Activated naive CD8-positive, alpha-beta T cell treated with anti-CD3 and anti-CD28 coated beads, Interleukin-2, amount 50 U/mL, for 16 hours (primary cell): Measurements from ENCODE around the gene DENND1C.
A peak's percentile ranks its signal among the peaks of the same experiment; 100 is the strongest.
"Not testable (repeated sequence)": the region's sequence is repeated elsewhere in the genome, so short reads cannot be mapped to it uniquely, and the experiment has no call there.

Experiments
- DNase-seq: peaks from one replicate; pipeline ENCODE4 v3.0.0-alpha.2; 2020; ENCODE audit warnings: low read depth, low spot score

DENND1C gene

DNA sequence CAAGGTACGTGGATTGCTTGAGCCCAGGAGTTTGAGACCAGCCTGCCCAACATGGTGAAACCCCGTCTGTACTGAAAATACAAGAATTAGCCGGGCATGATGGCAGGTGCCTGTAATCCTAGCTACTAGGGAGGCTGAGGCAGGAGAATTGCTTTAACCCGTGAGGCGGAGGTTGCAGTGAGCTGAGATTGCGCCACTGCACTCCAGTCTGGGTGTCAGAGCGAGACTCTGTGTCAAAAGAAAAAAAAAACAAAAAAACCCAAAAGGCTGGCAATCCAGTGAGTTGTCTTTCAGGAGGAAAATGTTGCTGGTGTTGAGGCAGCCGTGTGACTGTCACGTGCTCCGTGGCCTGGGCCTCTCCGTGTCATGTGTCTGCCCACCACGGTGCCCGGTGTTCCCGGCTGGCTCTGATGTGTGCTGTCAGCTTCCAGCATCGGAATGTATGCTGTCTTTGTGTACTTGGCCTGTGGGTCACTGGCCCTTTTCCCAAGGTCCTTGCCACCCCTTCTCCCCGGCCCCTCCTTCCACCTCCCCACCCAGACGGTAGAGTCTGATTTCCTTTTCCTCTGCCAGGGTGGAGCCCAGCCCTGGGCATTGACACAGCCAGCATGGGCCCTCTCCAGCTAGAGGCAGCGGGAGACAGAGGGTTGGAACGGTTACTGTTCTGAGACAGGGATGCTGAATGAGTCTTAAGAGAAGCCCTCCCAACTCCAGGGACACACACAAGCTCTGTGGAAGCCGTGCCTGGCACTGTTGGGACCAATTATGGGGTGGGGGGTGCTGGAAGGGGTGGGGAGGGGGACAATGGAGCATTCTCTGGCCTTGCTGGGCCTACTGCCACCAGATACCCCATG is 27.8 kb upstream of the DENND1C start:
- DNase-seq = no peak

DNA sequence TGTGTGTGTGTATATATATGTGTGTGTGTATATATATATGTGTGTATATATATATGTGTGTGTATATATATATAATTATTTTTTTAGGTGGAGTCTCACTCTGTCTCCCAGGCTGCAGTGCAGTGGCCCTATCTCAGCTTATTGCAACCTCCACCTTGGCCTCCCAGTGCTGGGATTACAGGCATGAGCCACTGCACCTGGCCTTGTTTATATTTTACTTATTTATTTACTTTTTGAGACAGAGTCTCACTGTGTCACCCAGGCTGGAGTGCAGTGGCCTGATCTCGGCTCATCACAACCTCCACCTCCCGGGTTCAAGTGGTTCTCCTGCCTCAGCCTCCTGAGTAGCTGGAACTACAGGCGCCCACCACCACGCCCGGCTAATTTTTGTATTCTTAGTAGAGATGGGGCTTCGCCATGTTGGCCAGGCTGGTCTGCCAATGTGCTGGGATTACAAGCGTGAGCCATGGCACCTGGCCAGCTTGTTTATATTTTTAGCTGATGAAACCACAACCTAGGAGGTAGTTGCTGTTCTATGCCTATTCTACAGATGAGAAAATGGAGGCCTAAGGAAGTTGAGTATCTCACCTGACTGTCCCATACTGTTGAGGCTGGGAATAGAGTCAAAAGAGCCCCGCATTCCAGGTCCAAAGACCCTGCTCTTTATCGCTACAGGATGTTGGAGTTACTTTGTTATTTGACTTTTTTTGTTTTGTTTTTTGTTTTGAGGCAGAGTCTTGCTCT is 26.6 kb upstream of the DENND1C start:
- not testable (repeated sequence) for DNase-seq

DNA sequence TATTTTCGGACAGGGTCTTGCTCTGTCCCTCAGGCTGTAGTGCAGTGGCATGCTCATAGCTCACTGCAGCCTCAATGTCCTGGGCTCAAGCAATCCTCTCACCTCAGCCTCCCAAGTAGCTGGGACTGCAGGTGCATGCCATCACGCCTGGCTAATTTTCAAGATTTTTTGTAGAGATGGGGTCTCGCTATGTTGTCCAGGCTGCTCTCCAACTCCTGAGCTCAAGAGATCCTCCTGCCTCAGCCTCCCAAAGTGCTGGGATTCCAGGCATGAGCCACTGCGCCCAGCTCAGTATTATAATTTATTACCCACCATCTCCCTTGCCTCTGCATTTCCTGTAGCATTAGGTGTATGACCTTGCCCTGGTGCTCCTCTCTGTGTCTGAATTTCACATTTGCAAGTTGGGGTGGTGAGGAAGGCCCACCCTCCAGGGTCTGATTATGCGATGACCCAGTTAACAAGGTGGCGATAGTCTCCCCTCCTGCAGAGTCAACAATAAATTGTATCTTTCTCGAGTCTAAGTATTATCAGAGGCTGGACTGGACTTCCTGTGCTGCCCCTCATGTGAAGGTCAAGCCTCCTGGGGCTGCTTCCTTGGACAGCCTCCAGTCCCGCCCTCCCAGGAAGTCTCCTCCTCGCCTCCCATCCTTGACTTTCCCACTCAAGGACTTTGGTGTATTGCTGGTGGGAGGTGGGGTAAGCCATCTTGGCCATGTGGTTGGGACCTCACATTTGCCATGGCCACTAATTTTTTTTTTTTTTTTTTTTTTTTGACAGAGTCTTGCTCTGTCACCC is 22.0 kb upstream of the DENND1C start:
- DNase-seq = no peak

DNA sequence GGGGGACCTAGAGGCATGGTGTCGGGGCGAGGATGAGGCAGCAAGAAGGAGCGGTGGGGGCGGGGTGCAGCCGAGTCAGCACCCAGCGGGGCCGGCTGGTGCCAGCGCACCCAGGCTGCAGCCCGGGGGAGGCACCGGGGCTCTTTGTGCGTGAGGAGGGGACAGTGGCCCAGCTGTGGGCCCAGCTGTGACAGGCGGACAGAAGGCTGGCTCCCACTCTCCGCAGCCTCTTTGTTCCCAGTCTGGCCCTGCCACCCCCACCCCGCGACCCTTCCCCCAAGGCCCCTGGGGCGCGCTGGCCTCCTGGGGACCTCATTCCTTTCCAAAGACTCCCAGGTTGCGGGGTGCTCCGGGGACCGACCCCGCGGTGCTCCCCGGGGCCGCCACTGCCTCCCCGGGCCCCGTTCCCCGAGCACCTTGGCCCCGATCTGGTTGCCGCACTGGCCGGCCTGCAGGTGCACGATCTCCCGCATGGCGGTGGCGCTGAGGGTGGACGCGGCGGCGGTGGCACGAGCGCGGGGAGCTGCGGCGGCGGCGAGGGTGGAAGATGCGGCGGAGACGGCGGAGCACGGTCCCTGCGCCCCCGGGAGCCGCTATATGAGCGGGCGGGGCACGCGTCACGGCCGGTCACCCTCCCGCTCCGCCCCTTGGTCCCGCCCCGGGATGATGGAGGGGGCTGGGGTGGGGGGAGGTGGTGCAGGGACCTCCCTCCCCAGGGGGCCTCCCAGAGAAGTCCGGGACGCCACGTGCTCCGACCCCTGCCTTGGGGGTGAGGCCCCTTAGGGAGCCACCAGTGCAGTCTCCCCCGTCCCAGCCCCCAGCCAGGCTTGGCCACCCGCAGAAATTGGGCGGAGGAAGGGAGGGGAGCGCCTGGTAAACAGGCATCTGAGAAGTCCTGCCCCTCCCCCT is 20.4 kb upstream of the DENND1C start, which contains the start of gene TUBB4A:
TUBB4A (minus strand) TSS at position 570 of the 909 bp plus-strand sequence; CDS start at position 473, 97 bp downstream.
- DNase-seq = peak; percentile 25

DNA sequence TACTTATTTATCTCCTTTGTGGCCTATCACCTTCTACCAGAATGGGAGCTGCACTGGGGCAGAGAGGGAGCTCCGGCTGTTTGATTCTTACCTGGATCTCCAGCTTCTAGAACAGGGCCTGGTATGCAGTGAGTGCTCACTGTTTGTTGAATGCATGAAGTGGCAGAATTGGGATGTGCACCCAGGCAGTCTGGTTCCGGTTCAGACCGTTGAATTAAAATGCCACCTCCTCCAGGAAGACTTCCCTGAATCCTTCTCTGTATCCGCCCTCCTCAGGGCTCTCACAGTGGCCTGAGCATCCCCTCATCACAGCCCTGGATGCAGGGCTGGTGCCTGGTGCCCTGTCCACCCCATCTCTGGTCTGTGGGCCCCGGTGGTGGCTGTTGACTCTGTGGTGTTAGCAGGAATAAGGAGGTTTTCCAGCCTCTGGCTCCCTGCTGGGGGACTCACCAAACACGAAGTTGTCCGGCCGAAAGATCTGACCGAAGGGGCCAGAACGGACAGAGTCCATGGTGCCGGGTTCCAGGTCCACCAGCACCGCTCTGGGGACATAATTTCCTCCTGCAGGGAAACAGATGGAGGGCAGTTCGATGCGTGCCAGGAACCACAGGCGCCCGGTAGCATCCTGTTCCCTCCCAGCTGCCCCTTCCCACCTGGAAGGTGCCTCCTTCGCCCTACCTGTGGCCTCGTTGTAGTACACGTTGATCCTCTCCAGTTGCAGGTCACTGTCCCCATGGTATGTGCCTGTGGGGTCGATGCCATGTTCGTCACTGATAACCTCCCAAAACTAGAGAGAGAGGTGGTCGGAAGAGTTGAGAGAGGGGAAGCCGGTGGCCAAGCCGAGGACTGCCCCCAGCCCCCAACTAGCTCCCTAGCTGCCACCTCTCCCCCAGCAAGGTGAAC is 19.5 kb upstream of the DENND1C start:
- no peak for DNase-seq

DNA sequence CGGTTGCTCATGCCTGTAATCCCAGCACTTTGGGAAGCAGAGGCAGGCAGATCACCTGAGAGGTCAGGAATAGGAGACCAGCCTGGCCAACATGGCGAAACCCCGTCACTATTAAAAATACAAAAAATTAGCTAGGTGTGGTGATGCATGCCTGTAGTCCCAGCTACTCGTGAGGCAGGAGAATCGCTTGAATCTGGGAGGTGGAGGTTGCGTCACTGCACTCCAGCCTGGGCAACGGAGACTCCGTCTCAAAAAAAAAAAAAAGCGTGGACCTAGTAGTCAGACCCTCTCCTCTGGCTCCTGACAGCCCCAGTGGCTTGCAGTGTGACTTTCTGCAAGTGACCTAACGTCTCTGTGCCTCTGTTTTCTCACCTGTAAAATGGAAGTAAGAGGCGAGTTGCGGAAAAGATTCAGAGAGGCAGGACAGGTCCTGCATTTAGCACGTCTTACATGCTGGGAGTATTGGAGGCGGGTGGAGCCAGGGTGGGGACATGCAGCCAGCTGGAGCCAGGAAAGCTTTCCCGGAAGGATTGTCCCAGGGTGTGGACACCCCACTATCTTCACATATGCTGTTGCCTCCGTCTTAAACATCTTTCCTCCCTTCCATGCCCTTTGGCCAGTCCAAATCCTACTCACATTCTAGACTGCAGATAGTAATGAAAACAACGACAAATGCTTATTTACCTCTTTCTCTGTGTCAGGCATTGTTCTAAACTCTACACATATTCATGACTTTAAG is 17.6 kb upstream of the DENND1C start:
- no peak for DNase-seq

DNA sequence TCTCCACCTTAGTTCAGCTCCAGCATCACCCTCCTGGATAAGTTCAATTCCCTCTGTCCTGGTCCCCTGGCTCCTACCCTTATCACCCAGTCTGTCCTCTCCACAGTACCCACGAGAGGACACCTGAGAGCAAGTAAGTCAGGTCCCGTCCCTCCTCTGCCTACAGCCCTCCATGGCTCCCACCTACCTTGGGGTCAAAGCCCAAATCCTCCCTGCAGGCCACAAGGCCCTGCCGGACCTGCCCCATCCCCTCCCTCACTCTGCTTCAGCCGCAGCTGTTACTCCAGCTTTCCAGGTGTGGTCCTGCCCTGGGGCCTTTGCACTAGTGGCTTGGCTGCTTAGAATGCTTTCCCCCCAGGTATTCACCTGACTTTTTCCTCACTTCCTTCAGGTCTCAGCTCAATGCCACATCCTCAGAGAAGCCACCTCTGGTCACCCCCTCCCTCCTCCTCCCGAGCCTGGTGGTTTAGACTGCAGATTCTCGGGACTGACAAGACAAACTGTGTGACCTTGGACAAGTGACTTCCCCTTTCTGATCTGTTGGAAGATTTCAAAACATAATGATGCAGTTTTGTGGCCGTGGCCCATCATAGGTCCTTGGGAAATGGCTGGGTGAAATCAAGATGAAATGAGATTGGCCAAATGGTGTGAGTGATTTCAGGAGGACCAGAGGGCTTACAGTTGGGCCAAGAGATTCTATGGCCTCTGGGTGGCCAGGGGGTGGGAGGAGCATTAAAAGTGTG is 16.9 kb upstream of the DENND1C start:
- no peak for DNase-seq

DNA sequence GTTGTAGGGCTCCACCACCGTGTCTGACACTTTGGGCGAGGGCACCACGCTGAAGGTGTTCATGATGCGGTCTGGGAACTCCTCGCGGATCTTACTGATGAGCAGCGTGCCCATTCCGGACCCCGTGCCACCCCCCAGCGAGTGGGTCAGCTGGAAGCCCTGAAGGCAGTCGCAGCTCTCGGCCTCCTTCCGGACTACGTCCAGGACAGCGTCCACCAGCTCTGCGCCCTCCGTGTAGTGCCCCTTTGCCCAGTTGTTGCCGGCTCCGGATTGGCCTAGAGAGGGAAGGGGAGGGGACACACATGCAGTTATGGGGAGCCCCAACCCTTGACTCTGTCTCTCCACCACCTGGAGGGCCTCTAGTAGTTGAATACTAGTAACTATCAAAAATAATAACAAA is 14.4 kb upstream of the DENND1C start:
- no peak for DNase-seq

DNA sequence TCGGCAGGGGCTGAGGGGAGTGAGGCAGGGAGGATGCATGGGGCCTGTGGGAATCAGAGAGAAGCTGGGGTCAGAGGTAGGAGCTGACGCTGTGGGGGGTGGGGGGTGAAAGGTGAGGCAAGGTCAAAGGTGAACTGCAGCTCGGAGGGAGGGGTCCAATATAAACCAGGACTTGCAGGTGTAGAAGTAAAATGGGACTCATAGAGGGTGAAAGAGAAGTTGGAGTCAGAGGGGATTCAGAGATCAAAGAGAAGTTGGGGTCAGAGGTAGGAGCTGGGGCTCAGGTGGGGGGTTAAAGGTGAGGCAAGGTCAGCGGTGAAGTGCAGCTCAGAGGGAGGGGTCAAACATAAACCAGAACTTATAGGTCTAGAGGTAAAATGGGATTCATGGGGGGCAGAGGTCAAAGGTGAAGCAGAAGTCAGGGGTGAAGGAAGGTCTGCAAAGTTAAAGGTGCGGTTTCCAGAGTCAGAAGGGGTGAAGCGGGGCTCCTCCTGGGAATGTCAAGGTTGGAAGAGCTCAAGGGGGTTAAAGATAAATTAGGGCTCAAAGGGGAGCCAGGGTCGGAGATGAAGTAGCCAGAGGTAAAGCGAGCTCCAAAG is 12.9 kb upstream of the DENND1C start:
- no peak for DNase-seq

DNA sequence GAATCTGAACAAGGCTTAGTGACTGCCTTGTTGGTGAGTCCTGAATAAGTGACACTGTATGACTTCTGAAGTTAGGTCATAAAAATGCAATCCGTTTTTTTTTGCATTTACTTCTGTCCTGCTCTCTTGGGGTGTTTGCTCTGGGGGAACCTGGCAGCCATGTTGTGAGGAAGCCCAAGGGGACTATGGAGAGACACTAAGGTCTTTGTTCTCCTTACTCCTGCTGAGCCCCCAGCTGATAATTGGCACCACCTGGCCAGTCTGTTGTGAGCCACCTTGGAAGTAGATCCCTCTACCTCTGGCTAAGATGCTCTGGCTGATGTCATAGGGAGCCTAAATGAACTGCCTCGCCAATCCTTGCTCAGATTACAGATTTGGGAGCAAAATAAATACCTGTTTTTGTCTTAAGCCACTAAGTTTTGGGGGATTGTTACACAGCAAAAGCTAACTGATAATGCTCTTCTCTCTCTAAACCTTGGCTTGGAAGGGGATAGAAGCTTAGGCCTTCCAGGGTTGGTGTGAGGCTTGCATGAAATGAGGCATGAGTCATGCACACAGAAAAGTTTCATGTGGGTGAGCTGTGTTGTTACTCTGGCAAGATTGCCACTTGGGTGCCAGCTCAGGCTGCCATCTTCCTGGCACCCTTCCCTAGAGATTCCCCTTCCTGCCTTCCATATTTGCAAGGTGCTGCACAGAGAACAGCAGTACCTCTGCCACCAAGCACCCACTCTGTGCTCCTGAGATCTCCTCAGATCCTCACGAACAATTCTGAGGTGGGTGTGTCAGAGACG is 10.4 kb upstream of the DENND1C start:
- no peak for DNase-seq

DNA sequence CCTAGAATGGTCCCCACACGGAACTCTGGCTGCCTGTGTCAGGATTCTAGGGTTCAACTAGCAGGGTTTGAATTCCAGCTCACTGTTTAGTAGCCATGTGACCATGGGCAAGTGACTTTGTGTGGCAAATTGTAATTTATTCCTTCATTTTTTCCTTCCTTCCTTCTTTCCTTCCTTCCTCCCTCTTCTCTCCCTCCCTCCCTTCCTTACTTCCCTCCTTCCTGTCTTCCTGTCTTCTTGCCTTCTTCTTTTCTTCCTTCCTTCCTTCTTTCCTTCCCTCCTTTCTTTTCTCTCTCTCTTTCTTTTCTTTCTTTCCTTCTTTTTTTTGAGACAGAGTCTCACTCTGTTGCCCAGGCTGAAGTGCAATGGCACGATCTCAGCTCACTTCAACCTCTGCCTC is 8.5 kb upstream of the DENND1C start:
- no peak for DNase-seq

DNA sequence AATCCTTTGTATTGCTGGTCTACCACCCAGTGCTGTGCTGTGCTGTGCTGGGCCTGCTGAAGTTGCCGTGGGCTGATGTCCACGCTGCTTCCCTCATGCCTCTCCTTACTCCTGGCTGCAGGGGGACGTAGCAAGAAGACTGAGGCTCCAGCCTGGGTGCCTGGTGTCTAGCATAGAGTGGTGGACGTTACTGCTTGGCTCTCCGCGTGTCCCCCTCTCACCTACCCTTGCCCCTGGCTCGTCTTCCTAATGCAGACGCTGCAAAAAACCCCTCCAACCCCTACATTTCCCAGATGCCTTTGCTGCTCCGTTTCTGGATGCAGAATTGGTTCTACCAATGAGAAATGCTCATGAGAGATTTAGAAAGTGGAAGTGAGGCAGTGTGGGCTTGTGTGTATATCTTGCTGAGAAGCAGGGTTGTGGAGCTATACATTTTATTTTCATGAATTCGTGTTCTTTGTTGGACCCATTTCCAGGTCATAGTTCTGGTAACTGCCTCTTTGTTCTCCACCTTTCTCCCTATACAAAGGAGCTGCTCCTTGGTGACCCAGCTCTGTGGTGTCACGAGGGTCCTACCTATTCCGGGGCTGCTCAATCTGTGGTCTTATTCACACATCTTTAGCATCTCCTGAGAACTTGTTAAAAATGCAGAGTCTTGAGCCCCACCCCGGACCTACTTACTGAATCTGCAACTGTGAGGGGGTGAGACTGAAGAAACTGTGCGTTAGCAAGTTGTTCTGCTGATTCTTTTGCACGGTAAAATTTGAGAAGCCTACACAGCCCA is 7.9 kb upstream of the DENND1C start:
- no peak for DNase-seq

DNA sequence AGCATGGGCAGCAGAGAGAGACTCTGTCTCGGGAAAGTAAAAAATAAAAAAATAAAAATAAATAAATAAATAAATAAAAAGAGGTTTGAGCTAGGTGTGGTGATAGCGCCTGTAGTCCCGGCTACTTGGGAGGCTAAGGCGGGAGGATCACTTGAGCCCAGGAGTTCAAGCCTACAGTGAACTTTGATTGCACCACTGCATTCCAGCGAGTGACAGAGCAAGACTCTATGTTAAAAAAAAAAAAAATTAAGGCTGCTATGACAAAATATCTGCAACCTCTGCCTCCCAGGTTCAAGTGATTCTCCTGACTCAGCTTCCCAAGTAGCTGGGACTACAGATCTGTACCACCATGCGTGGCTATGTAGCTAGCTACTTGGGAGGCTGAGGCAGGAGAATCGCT is 3.2 kb upstream of the DENND1C start:
- no peak for DNase-seq

DNA sequence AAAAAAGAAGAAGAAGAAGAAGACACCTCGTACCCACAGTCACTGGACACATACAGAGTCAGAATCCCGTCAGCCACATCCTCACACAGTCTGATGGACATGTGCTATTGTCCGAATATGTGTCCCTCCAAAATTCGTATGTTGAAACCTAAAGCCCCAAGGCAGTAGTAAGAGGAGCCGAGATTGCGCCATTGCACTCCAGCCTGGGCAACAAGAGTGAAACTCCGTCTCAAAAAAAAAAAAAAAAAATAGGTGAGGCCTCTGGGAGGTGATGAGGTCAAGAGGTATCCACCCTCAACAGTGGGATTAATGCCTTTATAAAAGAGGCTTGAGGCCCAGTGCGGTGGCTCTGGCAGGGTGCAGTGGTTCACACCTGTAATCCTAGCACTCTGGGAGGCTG is 2.6 kb upstream of the DENND1C start:
- DNase-seq = no peak

DNA sequence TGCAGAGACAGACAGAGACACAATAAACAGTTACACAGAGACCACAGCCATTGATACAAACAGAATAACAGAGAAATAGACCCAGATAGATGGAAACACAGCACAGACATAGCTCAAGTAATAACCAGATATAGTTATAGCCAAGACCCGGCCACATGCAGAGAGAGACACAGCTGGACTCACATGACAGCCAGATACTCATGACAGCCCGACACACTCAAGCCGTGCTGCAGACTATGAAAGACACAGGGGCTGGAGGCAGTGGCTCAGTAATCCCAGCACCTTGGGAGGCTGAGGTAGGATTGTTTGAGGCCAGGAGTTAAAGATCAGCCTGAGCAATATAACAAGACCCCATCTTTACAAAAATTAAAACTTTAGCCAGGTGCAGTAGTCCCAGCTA is 1.6 kb upstream of the DENND1C start:
- DNase-seq = no peak

DNA sequence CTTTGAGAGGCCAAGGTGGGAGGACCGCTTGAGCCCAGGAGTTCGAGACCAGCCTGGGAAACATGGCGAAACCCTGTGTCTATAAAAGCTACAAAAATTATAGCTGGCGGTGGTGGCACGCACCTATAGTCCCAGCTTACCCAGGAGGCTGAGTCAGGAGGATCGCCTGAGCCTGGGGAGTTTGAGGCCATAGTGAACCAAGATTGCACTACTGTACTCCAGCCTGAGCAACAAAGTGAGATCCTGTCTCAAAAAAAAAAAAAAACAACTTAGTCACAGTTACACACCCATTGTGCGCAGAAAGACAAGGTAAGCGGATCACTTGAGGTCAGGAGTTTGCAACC is 728 bp upstream of the DENND1C start:
- no peak for DNase-seq
